SK-N-SH (cell line): Measurements from ENCODE around the gene RND3. TPM values are rescaled to one million over a fixed set of nuclear protein-coding genes. Genes with fewer than 3 reads are reported as not detected.
A peak's percentile ranks its signal among the peaks of the same experiment; 100 is the strongest.

Source experiments
- CTCF ChIA-PET: fragments of 300-600, 350-600 bp; formaldehyde crosslinking; extraction: SDS; loops from one replicate; lab custom pipeline; 2021; lab: Yijun Ruan, JAX
- POLR2A ChIA-PET: fragments of 350-600 bp; sonication (Branson Sonifier 250); formaldehyde crosslinking; extraction: SDS; loops from one replicate; lab custom pipeline; 2020; ENCODE audit warnings: antibody characterized with exemption, inconsistent platforms; lab: Yijun Ruan, JAX
- DNase-seq: peaks from one replicate; pipeline ENCODE4 v3.0.0; 2012
- H2AFZ ChIP-seq: fragments of 200-600 bp; sonication (generic); 2 replicates; pipeline ENCODE4 v1.8.1; 2016; ENCODE audit warnings: antibody characterized with exemption, mild to moderate bottlenecking, low read depth
- H3F3A ChIP-seq: fragments of 200-600 bp; sonication (generic); replicated peaks from 2 replicates; pipeline ENCODE3; 2016; ENCODE audit warnings: antibody characterized with exemption, mild to moderate bottlenecking; ENCODE audit not compliant: insufficient read depth
- H3K27ac ChIP-seq, 2 experiments: fragments of 200-500 bp in 1 of 2; fragments of 200-600 bp in 1 of 2; sonication (Bioruptor generic) in 1 of 2; sonication (generic), shearing (Covaris generic) in 1 of 2; 2 replicates each; pipeline versions ENCODE4 v1.5.1 to v1.6.1; 2014 to 2016; ENCODE audit warnings: low read depth in 2 of 2, inconsistent platforms in 1 of 2, low read length in 1 of 2, mild to moderate bottlenecking in 1 of 2, mixed read lengths in 1 of 2
- H3K27me3 ChIP-seq: fragments of 200-600 bp; sonication (generic), shearing (Covaris generic); 2 replicates; pipeline ENCODE4 v1.6.1; 2016; ENCODE audit warnings: mixed run types; ENCODE audit not compliant: insufficient read depth
- H3K36me3 ChIP-seq, 2 experiments: fragments of 200-500 bp in 1 of 2; fragments of 200-600 bp in 1 of 2; sonication (Bioruptor generic) in 1 of 2; sonication (generic) in 1 of 2; replicated peaks in 1 of 2; 2 replicates each; pipeline versions ENCODE3 to v1.5.1; 2014 to 2016; ENCODE audit warnings: low read length in 1 of 2, mild to moderate bottlenecking in 1 of 2; ENCODE audit not compliant: insufficient read depth in 2 of 2, control insufficient read depth in 1 of 2
- H3K4me1 ChIP-seq, 2 experiments: fragments of 200-500 bp in 1 of 2; fragments of 200-600 bp in 1 of 2; sonication (Bioruptor generic) in 1 of 2; sonication (generic), shearing (Covaris generic) in 1 of 2; 2 replicates each; pipeline versions ENCODE4 v1.5.1 to v1.6.1; 2014 to 2016; ENCODE audit warnings: low read depth in 1 of 2, low read length in 1 of 2, mixed run types in 1 of 2; ENCODE audit not compliant: insufficient read depth in 2 of 2, control insufficient read depth in 1 of 2
- H3K4me2 ChIP-seq: fragments of 200-600 bp; sonication (generic), shearing (Covaris generic); 2 replicates; pipeline ENCODE4 v1.6.1; 2017; ENCODE audit warnings: mixed run types
- H3K4me3 ChIP-seq, 2 experiments: fragments of 200-500 bp in 1 of 2; fragments of 200-600 bp in 1 of 2; sonication (Bioruptor generic) in 1 of 2; sonication (generic), shearing (Covaris generic) in 1 of 2; 2 replicates each; pipeline versions ENCODE4 v1.5.1 to v1.8.1; 2014 to 2016; ENCODE audit warnings: low read depth in 2 of 2, inconsistent platforms in 1 of 2, low read length in 1 of 2, mild to moderate bottlenecking in 1 of 2, mixed read lengths in 1 of 2, moderate library complexity in 1 of 2
- H3K79me2 ChIP-seq: fragments of 200-600 bp; sonication (generic); 2 replicates; pipeline ENCODE4 v1.8.1; 2017; ENCODE audit warnings: mild to moderate bottlenecking; ENCODE audit not compliant: insufficient read depth
- H3K9ac ChIP-seq: fragments of 200-600 bp; sonication (generic); 2 replicates; pipeline ENCODE4 v1.6.1; 2017; ENCODE audit warnings: mixed run types
- H3K9me2 ChIP-seq: fragments of 200-600 bp; sonication (generic); 2 replicates; pipeline ENCODE4 v1.6.1; 2017; ENCODE audit warnings: mixed run types
- H3K9me3 ChIP-seq: fragments of 200-600 bp; sonication (generic); 2 replicates; pipeline ENCODE4 v1.6.1; 2017; ENCODE audit warnings: mixed run types, mild to moderate bottlenecking, moderate library complexity
- H4K20me1 ChIP-seq: fragments of 200-600 bp; sonication (generic); 2 replicates; pipeline ENCODE4 v1.6.1; 2017; ENCODE audit warnings: mild to moderate bottlenecking, mixed run types; ENCODE audit not compliant: insufficient read depth
- CTCF ChIP-seq: fragments of 200-600 bp; sonication (generic); IDR thresholded peaks from 2 replicates; pipeline ENCODE4 v1.6.1; 2017; ENCODE audit warnings: antibody characterized with exemption, mild to moderate bottlenecking, moderate library complexity
- ELF1 ChIP-seq: IDR thresholded peaks from 2 replicates; pipeline ENCODE4 v1.4.0; 2012
- FOSL2 ChIP-seq: IDR thresholded peaks from 2 replicates; pipeline ENCODE4 v1.4.0; 2012; ENCODE audit warnings: low read depth, mild to moderate bottlenecking, moderate library complexity, borderline replicate concordance
- FOXJ3 ChIP-seq: sonication (generic); formaldehyde crosslinking; IDR thresholded peaks from 2 replicates; pipeline ENCODE4 v1.5.1; 2020; ENCODE audit warnings: mild to moderate bottlenecking, missing genetic modification reagents
- FOXM1 ChIP-seq: IDR thresholded peaks from 2 replicates; pipeline ENCODE4 v1.4.0; 2012; ENCODE audit warnings: low read depth, mild to moderate bottlenecking
- GABPA ChIP-seq: IDR thresholded peaks from 2 replicates; pipeline ENCODE4 v1.4.0; 2012; ENCODE audit warnings: low read depth, mild to moderate bottlenecking
- JUND ChIP-seq: IDR thresholded peaks from 2 replicates; pipeline ENCODE4 v1.4.0; 2012
- MEF2A ChIP-seq: IDR thresholded peaks from 2 replicates; pipeline ENCODE4 v1.4.0; 2012; ENCODE audit warnings: low read depth, borderline replicate concordance
- RAD21 ChIP-seq: IDR thresholded peaks from 2 replicates; pipeline ENCODE4 v1.6.1; 2012; ENCODE audit warnings: mild to moderate bottlenecking, low read length
- REST ChIP-seq: IDR thresholded peaks from 2 replicates; pipeline ENCODE4 v1.6.1; 2012; ENCODE audit warnings: mild to moderate bottlenecking, low read depth, low read length, moderate library complexity
- RXRA ChIP-seq: IDR thresholded peaks from 2 replicates; pipeline ENCODE4 v1.4.0; 2012; ENCODE audit warnings: low read depth, mild to moderate bottlenecking, borderline replicate concordance
- SIN3A ChIP-seq: IDR thresholded peaks from 2 replicates; pipeline ENCODE4 v1.6.1; 2012; ENCODE audit warnings: low read depth, mild to moderate bottlenecking, low read length, moderate library complexity, borderline replicate concordance
- SMC3 ChIP-seq: IDR thresholded peaks from 2 replicates; pipeline ENCODE4 v1.6.1; 2012; ENCODE audit warnings: low read depth, low read length, improper control_type of control experiment
- TEAD4 ChIP-seq: IDR thresholded peaks from 2 replicates; pipeline ENCODE4 v1.4.0; 2012; ENCODE audit warnings: mild to moderate bottlenecking, borderline replicate concordance; ENCODE audit not compliant: insufficient read depth
- YY1 ChIP-seq: IDR thresholded peaks from 2 replicates; pipeline ENCODE4 v1.4.0; 2012; ENCODE audit warnings: low read depth, mild to moderate bottlenecking
- WGBS: methylation state at CpG from one replicate; pipeline ENCODE4 v1.1.6; 2017; ENCODE audit warnings: low lambda C conversion rate; 5-methylcytosine and 5-hydroxymethylcytosine counted together
- polyA plus RNA-seq, 3 experiments: library from polyadenylated mRNA; depleted of rRNA; stranded (reverse); fragments of >200 nt; gene quantifications; 2 replicates each; pipeline ENCODE4 v1.2.3, GENCODE V29; 2012
- TF ChIP-seq, protein P1 (sequence below): fragments of 150-350 bp; IDR thresholded peaks from 2 replicates; pipeline ENCODE4 v1.6.1; 2016; ENCODE audit warnings: mild to moderate bottlenecking, low read depth, low read length
- TF ChIP-seq, protein P2 (sequence below): IDR thresholded peaks from 2 replicates; pipeline ENCODE4 v1.4.0; 2012; ENCODE audit warnings: low read depth, borderline replicate concordance
- TF ChIP-seq, protein P3 (sequence below): IDR thresholded peaks from 2 replicates; pipeline ENCODE4; 2012

The RND3 gene
- polyA plus RNA-seq, 1 of the 3 experiments (the other 2 are of a cell fraction): 49.7 TPM

DNA sequence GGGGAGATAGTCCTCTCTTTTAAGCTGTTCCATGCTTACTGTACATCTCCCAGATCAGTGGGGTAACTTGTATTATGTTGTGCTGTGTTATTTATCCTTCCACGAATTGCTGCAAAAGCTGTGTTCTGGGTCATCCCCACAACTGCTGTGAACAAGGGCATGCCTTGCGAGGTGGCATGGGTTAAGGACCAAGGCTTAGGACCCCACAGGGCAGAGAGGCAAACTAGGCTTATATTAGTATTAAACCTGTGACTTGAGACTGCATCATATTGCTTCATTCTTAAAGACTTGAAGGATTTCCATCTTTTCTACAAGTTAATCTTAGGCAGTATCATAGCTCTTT is 19.9 kb downstream of the RND3 start:
- Histone ChIP-seq H3K4me3 (no peak overlapping the region), H2AFZ (no peak overlapping the region), H3K27ac (peak overlapping the region in 1 of 2 experiments; percentile 75; a peak in 3 of 4 replicates), H3F3A (peaks cover 57% of the 10 kb centered on the region), H3K4me1 (peaks cover 0 to 27% of the 10 kb centered on the region in 2 experiments), H3K9me2 (no peaks in the 10 kb centered on the region), H3K4me2 (no peak overlapping the region; the same call in 1 of the 2 replicates), H3K9me3 (no peaks in the 10 kb centered on the region), H4K20me1 (no peaks in the 10 kb centered on the region), H3K9ac (peak overlapping the region; percentile 30; the same call in 1 of the 2 replicates), H3K27me3 (no peaks in the 10 kb centered on the region), H3K79me2 (peaks cover 41% of the 10 kb centered on the region), H3K36me3 (peaks cover 44 to 56% of the 10 kb centered on the region in 2 experiments)
- ChIA-PET CTCF (interaction anchor here (1.5 kb wide), 1 partner anchor 771 kb away, joined by 5 read pairs; no protein-coding TSS in a partner anchor), POLR2A (no interaction called here)
- TF ChIP-seq MEF2A (no peak), TEAD4 (no peak), JUND (no peak), SIN3A (no peak), ELF1 (no peak), RXRA (no peak), SMC3 (no peak), FOXM1 (no peak), GABPA (no peak), REST (no peak), CTCF (no peak), RAD21 (no peak), FOSL2 (no peak), YY1 (no peak), FOXJ3 (CRISPR knock-in tag) (no peak)
- TF ChIP-seq, protein P1, sequence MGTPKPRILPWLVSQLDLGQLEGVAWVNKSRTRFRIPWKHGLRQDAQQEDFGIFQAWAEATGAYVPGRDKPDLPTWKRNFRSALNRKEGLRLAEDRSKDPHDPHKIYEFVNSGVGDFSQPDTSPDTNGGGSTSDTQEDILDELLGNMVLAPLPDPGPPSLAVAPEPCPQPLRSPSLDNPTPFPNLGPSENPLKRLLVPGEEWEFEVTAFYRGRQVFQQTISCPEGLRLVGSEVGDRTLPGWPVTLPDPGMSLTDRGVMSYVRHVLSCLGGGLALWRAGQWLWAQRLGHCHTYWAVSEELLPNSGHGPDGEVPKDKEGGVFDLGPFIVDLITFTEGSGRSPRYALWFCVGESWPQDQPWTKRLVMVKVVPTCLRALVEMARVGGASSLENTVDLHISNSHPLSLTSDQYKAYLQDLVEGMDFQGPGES: no peak
- TF ChIP-seq, protein P2, sequence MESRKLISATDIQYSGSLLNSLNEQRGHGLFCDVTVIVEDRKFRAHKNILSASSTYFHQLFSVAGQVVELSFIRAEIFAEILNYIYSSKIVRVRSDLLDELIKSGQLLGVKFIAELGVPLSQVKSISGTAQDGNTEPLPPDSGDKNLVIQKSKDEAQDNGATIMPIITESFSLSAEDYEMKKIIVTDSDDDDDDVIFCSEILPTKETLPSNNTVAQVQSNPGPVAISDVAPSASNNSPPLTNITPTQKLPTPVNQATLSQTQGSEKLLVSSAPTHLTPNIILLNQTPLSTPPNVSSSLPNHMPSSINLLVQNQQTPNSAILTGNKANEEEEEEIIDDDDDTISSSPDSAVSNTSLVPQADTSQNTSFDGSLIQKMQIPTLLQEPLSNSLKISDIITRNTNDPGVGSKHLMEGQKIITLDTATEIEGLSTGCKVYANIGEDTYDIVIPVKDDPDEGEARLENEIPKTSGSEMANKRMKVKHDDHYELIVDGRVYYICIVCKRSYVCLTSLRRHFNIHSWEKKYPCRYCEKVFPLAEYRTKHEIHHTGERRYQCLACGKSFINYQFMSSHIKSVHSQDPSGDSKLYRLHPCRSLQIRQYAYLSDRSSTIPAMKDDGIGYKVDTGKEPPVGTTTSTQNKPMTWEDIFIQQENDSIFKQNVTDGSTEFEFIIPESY: no peak
- TF ChIP-seq, protein P3, sequence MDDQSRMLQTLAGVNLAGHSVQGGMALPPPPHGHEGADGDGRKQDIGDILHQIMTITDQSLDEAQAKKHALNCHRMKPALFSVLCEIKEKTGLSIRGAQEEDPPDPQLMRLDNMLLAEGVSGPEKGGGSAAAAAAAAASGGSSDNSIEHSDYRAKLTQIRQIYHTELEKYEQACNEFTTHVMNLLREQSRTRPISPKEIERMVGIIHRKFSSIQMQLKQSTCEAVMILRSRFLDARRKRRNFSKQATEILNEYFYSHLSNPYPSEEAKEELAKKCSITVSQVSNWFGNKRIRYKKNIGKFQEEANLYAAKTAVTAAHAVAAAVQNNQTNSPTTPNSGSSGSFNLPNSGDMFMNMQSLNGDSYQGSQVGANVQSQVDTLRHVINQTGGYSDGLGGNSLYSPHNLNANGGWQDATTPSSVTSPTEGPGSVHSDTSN: no peak
- DNase-seq: no peak
- 90% methylated on average over 2 of the region's 2 CpGs for WGBS
